ENCODE data around the gene UXT.
"Not testable (repeated sequence)": the region's sequence is repeated elsewhere in the genome, so short reads cannot be mapped to it uniquely, and the experiment has no call there.

The UXT gene, protein sequence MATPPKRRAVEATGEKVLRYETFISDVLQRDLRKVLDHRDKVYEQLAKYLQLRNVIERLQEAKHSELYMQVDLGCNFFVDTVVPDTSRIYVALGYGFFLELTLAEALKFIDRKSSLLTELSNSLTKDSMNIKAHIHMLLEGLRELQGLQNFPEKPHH

DNA sequence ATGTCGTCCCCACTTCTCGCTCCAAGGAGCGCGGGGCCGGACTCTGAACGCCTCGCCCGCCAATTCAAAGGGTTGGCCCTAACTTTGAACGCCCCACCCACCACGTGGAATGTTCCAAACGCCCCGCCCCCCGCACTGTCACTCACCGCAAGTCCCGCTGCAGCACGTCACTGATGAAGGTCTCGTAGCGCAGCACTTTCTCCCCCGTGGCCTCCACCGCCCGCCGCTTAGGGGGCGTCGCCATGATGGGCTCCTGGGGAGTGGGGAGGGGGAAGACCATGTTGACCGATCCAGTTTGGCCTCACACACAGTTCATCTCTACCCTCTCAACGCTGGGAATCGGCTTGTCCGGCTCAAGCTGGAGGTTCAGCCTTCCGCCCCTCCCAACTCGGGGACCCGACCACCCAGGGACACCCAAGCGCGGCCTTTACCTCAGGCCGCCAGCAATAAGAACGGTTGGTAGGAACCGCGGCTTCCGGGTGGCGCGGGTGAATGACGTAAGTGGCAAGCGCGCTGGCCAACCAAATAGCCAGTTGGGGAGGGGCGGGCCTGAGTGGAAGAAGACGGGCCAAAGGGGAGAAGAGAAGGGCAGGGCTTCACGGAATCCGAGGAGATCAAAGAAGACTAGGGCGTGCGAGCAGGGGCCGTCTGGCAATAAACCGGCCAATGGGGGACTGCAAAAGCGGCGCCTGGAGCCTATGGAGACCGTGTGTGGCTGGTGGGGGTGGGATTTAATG is at the start of gene UXT:
TSS of gene UXT (minus strand) at position 497 of the 737 bp plus-strand sequence. CDS start at position 244, 253 bp downstream.
- peak; percentile 92 for DNase-seq

DNA sequence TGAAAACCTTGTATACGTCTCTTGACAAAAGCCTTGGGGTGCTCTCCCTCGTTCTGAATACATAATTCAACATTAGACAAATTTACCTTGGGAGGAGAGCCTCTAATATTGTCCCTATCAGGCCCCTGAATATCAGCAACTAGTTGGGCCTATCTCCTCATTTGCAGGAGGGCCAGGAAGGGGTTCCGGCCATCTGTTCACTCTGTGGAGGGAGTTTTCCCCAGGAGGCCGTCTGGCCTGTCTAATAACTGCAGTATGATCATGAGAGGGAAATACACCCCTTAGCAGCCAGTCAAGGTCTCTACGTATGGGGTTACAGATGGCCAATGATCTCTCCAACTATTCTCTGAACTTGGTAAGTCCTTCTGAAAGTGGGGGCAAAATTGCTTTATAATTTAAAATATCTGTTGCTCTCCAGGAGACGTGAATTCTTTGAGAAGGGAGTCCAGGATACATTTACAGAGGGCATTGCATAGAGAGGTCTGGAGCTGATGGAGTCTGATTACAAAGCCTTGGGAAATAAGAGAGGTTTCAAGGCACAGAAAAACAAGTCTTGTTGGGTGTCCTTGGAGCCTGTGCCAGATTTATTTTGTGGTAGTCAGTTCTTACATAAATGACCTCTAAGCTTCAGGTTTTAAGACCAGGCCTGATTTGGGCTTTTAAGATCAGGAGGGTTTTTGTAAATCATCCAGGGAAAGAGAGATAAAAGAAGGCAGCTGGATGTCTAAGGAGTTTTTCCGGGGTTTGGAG is 48.2 kb upstream of the UXT start:
- no peak for DNase-seq

DNA sequence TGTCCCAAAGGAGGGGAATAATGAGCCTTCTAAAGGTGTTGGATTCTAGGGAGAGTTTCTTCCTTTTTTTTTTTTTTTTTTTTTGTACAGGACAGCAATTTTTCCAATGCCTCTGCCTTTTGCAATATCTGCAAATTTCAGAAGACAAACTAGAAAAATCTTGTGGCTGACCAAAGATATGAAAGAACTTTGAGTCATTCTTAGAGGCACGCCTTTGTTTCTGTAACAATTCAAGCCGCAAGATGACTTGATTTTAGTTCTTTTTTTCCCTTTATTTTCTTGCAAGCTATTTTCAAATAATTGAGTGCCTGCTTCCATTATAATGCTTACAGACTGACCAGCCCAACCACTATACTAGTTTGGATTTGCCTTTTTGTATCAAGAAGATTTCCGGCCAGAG is 47.6 kb upstream of the UXT start:
- DNase-seq: no peak

DNA sequence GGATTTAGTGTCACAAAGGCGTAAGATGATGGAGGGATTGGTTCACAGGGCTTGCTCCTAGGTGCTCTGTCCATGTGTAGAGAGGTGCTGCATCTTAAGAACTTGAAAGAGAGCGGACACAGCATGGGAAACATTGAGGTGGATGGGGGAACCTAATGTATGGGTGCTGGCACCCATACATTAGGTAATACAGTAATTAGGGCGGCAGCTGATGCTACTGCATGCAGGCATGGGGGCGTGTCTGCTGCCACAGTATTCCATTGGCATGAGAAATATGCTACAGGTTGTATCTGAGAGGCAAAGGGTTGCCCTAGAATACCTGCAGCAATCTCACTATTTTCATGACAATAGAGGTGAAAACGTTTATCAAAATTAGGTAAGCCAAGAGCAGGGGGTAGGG is 45.8 kb upstream of the UXT start:
- DNase-seq: no peak

DNA sequence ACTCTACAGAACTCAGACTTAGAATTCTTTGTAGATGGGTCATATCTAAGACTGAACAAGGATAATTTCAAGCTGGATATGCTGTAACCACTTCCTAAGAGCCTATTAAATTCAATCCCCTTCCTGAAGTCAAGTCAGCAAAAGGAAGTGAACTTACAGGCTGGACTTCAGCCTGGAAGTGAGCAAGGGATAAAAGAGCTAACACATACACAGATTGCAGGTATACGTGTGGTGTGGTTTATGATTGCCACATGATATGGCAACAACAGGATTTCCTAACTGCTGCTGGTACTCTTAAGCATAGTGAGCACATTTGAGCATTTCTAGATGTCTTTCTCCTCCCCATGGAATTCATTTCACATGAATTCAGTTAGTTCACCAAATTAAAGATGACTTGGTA is 38.2 kb upstream of the UXT start:
- DNase-seq: no peak

DNA sequence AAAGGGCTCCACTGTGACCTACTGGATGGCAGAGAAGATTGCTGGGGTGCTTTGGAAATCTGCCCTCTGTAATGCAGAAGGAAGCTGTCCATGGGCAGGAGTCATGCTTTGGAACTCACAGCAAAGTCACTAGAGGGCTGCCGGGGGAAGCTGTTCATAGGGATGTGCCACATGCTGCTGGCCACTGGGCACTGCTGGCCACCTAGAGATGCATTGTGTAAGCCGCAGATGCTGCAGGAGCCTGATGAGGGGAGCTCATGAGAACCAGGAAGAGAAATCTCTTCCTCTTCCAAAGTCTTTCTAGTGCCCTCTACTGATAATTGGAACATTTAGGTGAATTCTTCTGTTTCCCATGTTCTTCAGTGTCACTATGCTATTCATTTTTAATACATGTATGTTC is 31.2 kb upstream of the UXT start:
- no peak for DNase-seq

DNA sequence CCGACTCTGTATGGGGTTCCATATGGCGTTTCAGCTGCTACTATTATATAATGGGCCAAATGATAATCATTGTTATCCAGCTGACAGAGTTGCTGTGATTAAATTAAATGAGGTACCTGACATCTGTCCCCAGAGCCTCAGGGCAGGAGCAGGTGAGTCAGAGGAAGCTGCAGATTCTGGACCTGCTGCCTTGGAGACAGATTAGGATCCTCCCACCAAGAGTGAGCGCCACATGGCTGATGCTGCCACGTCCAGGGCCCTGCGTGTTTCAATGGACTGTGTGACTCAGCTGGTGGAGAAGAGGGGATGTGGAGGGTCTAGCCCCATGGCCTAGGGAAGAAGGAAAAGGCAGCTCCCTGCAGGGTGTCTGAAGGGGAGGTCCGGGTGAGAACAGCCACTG is 28.3 kb upstream of the UXT start:
- no peak for DNase-seq

DNA sequence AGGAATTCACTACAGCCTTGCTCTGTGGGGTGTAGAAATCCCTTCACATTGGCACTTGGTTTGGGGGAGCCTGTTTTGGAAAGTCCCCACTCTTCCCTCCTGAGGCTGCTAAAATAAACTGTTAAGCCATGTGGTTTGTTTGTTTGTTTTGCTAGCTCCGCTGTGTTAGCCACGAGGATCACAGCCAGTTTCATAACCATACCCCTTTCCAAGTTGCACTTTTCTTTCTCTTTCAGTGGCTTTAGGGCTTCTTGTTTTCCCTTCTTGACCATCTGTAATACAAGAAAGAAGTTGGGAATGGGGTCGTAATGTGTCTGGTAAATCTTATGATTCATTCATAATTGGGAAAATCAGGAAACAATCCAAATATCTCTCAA is 24.8 kb upstream of the UXT start:
- no peak for DNase-seq

DNA sequence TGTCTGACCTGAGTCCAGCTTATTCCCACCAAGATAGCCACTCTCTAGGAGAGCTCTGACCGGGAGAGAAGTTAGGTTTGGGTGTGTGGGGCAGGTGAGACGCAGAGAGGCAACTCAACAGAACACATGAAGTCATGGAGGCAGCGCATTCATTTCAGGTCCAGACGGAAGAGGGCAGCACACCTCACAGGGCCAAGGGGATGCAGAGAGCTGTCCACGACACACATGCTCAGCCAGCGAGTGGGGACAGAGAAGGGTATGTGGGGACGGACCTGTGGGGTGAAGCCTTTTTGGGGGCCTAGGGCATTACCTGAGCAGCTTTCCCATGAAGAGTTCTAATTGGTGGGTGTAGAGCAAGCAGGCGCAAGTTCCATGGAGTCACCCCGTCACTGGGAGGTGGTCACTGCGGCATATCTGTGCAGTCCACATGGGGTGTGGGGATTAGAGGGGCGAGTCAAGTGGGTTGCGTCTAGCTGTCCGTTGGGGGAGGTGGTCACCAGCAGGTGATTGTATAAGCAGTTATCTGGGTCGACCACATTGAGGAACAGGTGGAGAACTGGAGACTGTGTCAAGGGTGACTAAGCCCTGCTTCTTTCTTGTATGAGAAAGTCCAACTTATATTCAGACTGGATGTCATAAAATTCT is 24.3 kb upstream of the UXT start:
- no peak for DNase-seq

DNA sequence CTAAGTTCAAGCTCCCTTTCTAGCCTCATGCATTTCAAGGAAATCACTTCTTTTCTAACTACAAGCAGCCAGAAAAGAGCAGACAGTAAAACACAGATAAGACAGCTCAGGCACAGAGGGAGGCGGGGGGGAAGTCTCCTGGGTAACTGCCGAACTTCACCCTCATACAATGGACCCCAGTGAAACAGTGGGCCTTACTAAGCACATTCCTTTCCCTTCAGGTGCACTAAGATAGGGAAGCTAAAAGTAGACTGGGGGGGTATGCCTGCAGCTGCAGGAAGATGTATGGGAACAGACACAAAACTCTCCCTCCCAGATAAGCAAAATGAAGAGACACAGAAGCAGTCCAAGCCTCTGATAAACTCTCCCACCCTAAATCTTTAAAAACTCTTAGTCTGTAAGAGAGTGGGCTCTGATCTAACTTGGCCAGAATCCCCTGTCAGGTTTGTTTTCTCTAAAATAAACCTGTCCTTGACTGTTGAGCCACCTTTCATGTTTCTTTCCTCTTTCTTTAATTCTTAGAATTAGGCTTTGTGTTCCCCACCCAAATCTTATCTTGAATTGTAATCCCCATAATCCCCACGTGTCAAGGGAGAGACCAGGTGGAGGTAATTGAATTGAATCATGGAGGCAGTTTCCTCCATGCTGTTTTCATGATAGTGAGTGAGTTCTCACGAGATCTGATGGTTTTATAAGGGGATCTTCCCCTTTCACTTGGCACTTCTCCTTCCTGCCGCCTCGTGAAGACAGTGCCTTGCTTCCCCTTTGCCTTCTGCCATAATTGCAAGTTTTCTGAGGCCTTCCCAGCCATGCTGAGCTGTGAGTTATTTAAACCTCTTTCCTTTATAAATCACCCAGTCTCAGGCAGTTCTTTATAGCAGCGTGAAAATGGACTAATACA is 17.2 kb upstream of the UXT start:
- DNase-seq: not testable (repeated sequence)

DNA sequence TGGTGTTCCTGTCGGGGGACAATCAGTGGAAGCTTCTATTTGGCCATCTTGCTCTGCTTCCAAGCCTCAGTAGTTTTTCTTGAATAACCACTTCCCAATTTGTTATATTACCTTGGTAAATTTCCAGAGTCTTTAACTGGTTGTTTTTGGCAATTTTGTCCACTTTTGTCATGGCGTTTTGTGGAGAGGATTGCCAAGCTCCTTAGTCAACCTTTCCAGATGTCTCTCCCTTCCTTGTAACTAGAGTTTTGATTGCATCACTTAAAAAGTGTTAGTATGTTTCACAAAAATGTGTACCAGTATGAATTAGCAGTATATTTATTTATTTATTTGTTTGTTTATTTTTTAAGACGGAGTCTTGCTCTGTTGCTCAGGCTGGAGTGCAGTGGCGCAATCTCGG is 15.8 kb upstream of the UXT start:
- DNase-seq: no peak

DNA sequence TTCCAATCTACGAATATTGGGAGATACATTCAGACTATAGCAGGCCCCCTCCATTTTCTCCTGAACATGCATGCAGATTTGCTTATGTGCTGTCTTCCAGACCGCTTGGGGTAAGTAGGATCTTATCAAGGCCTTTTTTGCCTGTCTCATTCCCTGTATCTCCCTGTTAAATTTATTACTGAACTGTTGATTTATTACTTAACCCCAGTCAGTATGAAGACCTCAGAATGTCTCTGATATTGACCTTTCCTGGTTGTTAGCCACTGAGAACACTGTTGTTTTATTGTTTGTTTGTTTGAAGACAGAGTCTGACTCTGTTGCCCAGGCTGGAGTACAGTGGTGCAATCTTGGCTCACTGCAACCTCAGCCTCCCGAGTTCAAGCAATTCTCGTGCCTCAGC is 6.8 kb upstream of the UXT start:
- DNase-seq: not testable (repeated sequence)

DNA sequence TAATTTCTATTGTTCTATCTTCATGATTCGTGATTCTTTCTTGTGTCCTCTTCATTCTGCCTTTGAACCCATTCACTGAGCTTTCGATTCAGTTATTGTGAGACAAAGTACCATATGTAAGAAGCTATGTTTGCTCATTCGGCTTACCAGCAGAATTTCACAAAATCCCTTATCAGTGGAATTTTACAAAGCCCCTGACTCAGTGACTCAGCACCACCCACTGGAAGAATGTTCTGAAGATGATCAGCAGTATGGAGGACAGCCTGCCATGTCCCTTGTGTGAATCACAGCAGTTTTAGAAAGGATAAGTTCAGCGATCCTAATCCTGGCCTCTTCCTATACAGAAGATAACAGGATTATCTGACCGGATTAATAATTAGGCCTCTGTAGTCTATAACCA is 5.8 kb upstream of the UXT start:
- DNase-seq: no peak

DNA sequence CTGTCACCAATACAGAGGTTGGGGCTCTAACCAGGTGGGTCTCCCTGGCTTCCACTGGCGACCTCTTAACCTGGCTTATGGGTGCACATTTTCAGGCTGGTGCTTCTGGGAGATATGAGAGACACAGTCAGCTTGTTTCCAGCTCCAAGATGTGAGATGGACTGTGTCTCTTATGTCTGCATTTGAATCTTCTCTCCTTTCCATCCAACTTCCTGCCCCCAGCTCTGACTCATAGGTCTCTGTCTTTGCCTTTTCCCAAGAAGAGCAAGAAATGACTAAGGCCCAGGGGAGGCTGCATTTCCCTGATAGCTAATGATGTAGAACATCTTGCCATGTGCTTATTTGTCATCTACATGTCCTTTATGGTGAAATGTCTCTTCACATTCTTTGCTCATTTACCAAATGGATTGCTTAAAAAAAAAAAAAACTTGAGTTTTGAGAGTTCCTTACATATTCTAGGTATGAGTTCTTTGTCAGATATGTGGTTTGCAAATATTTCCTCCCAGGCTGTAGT is 3.2 kb upstream of the UXT start:
- no peak for DNase-seq

DNA sequence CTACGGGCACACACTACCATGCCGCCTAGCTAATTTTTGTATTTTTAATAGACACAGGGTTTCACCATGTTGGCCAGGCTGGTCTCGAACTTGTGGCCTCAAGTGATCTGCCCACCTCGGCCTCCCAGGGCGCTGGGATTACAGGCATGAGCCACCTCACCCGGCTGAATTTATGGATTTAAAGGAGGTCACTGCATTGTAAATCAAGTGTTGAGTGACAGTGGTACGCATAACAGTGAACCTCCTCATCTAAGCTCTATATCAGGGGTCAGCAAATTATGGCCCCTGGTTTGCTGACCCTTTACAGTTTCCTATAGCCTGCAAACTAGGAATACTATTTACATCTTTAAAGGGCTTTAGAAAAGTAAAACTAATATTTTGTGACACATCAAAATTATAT is 2.6 kb upstream of the UXT start:
- no peak for DNase-seq

DNA sequence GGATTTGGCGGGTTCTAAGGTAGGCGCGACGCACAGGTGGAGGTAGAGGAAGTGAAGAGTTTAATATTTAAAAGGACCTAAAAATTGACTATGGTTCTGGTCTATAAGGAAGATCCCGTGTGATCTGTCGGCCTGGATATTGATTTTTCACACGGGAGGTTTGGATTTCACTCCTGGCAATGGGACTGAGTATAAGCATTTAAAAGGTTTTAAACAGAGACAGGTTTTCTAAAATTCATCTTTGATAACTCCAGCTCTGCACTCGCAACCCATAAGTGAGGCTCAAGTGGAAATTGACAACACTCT is 394 bp upstream of the UXT start:
- DNase-seq: no peak

DNA sequence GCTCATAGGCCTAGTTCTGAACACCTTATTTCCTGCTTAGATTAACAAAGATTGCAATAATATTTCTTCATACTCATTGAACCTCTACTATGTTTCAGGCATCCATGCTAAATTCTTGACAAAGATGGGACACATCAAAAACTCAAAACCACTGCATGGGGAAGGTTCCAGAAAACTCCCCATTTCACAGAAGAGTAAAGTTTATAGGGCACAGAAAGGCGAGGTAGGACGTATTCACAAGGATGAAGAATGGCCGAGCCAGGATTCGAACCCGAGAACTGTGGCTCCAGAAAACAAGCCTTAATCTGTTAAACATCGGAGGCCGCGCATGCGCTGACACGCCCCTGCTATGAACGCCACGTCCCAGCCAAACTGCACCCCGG is 688 bp downstream of the UXT start:
- DNase-seq: no peak

DNA sequence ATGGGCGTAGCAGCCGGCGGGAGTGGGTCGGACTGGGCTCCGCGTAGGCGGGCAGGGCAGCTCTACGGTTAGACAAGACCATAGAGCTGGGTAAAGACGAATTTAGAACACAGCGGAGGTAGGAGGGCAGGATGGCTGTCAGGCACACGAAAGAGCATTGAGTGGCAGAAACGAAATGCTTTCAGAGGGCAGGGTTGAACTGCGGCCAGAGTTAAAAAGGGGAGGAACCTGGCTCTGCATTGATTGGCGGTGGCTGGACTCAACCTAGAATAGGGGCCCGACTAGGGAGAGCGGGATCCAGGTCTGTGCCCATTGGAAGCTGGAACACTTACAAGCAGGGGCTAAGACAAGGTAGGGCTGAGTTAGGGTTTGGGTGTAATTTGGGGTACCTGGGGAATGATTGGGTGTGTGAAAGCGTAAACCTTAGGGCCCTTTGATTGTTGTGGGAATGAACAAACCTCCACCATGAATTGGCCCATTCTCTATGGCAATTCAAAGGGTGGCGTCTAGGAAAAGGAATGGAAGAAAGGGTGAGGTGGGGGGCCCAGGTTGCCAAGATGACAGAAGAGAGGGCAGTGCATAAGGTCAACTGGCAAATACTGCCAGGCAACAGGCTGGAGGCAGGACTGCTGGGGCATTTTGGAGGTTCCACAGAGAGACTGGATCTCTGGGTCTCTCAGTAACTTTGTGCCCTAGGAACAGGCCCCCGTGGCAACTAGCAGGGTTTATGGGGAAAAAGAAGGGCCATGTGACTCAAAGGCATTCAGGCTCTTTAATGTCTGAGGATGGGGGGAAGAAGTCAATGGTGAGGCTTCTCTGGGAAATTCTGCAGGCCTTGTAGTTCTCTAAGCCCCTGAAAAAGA is 7.7 kb downstream of the UXT start:
- no peak for DNase-seq

DNA sequence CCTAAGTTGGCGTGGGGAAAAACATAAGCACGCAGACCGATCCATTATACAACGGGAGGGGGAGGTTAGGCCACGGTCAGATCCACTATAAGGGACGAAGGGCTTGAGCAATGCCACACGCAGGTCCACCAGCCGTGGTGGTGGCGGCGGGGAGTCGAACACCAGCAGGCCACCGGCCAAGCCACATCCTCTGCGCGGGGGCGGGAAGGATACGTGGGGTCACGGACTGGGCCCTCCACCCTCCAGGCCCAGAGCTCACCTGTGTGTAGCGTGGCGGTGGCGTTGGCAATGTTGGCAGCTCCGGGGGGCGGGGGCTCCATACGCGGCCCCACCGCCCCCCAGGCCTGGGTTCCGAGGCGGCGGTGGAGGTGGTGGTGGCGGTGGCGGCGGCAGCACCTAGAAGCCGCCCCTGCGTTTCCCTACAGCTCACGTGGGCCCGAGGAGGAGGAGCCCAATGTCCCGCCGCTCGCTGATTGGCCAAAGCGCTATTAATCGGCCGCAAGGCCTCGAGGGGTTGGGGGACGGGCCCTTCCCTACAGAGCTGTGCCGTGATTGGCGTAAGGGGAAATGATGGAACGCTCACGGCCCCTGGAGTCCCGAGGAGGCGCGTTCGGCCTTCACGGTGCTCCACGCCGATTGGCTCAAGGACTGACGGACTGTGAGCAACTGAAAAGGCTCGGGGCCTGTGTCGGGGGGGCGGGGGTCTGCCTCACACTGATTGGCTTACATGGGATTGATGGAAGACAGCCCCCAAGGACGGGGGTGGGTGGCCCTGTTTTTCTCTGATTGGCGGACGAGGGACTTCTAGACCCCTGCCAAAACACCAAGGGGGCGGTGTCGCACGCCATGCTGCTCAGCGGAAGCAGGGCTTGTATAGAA is 8.6 kb downstream of the UXT start, which contains the start of gene ELK1:
TSS of gene ELK1 (minus strand) at position 400 of the 879 bp plus-strand sequence. CDS start 9,122 bp downstream, outside the sequence.
- peak; percentile 91 for DNase-seq

DNA sequence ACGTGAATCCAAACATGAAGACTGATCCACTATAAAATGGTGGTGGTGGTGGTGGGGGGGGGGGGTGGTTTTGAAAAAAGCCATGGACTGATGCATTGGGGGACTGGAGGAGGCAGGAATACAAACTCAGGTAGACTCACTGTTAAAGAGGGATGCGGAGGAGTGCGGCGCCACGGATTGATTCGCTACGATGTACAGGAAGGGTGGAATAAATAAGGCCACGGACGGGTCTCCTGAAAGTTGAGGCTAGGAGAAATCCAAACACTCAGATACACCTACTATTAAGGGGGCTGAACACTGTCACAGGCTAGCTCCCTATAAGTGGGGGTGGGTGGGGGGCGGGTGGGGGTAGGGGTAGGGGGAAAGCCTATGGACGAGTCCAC is 9.2 kb downstream of the UXT start:
- no peak for DNase-seq

DNA sequence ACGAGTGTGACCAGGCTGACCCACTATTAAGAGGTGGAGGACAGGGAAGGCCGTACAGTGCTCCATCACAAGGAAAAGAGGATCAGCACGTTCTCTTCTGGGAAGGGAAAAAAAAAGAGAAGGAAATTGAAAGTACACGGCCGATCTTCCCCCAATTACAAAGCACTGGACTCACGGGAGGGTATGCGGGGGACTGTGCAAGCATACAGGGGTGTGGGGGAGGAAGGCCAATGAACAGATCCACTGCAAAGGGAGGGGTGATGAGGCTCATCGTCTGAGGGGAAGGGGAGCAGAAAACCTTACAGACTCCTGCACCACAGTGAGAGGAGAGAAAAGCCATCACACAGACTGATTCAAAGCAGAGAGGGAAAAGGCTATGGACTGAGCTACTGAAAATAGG is 9.7 kb downstream of the UXT start:
- no peak for DNase-seq
